ENCODE results near the gene PLOD1.
"Not testable (repeated sequence)": the region's sequence is repeated elsewhere in the genome, so short reads cannot be mapped to it uniquely, and the experiment has no call there.

DNA sequence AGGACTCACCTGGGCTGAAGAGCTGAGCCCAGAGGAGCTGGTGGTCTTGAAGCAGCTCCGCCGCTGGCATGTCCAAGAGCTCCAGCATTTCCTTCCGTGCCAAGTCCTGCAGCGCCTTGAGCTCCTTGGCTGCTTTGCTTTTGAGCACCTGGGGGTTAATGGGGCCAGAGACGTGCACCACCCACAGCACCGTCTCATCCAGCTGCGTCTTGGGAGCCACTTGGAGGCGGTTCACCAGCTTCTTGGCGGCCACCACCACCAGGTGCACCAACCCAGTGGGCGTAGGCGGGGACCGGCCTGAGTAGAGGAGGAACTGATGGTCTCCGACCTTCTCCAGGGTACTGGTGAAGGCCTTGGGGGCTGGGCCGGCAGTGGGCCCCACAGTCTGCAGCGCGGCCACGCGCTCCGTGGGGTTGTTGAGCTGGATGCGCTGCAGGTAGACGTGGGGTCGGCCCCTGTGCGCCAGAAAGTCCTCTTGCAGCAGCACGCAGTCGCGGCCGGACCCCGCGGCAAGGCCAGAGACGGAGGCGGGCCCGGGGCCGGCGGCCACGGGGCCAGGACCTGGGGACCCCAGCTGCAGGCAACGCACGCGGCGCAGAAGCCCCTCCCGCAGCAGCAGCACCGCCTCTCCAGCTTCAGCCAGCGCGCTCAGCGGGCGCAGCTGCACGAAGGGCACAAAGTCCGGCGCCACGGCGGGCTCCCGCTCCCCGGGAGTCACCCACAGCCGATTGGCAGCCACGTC, 9.2 kb upstream of the PLOD1 start:
- TF ChIP-seq, protein P1, sequence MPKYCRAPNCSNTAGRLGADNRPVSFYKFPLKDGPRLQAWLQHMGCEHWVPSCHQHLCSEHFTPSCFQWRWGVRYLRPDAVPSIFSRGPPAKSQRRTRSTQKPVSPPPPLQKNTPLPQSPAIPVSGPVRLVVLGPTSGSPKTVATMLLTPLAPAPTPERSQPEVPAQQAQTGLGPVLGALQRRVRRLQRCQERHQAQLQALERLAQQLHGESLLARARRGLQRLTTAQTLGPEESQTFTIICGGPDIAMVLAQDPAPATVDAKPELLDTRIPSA (CRISPR knock-in tag; IDR thresholded peaks at IDR 0.05; ENCODE audit: borderline replicate concordance) = not testable (repeated sequence)
- not testable (repeated sequence) for TF ChIP-seq EZH2 (conservative IDR thresholded peaks at IDR 0.05; ENCODE audit: low read depth, low read length); KDM1A (CRISPR knock-in tag; IDR thresholded peaks at IDR 0.05); POLR2AphosphoS2 (IDR thresholded peaks at IDR 0.05; ENCODE audit: low read depth, low read length); HOXA3 (CRISPR knock-in tag; IDR thresholded peaks at IDR 0.05); IKZF4 (CRISPR knock-in tag; IDR thresholded peaks at IDR 0.05; ENCODE audit: borderline replicate concordance, low read depth, not compliant biosample characterization)
- TF ChIP-seq, protein P2, sequence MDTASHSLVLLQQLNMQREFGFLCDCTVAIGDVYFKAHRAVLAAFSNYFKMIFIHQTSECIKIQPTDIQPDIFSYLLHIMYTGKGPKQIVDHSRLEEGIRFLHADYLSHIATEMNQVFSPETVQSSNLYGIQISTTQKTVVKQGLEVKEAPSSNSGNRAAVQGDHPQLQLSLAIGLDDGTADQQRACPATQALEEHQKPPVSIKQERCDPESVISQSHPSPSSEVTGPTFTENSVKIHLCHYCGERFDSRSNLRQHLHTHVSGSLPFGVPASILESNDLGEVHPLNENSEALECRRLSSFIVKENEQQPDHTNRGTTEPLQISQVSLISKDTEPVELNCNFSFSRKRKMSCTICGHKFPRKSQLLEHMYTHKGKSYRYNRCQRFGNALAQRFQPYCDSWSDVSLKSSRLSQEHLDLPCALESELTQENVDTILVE (CRISPR knock-in tag; IDR thresholded peaks at IDR 0.05) = not testable (repeated sequence)
- TF ChIP-seq, protein P3, sequence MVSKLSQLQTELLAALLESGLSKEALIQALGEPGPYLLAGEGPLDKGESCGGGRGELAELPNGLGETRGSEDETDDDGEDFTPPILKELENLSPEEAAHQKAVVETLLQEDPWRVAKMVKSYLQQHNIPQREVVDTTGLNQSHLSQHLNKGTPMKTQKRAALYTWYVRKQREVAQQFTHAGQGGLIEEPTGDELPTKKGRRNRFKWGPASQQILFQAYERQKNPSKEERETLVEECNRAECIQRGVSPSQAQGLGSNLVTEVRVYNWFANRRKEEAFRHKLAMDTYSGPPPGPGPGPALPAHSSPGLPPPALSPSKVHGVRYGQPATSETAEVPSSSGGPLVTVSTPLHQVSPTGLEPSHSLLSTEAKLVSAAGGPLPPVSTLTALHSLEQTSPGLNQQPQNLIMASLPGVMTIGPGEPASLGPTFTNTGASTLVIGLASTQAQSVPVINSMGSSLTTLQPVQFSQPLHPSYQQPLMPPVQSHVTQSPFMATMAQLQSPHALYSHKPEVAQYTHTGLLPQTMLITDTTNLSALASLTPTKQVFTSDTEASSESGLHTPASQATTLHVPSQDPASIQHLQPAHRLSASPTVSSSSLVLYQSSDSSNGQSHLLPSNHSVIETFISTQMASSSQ (IDR thresholded peaks at IDR 0.05; ENCODE audit: low read depth) = not testable (repeated sequence)
- TF ChIP-seq, protein P3 (CRISPR knock-in tag; IDR thresholded peaks at IDR 0.05; ENCODE audit: borderline replicate concordance) = not testable (repeated sequence)
